GM21360 (cell line): Measurements from ENCODE around the gene C1orf174.

Experiments
- ATAC-seq: cut with Tn5 transposase; IDR thresholded peaks from one replicate; pipeline ENCODE4 v1.9.1; 2021; ENCODE audit warnings: mild to moderate bottlenecking, moderate library complexity; ENCODE audit not compliant: unreplicated experiment

The C1orf174 gene

GRCh38 chr1:3841491-3841890, 58.6 kb downstream of the C1orf174 start:
- no peak for ATAC-seq
